GM23338 (cell line): ENCODE results near the gene SCFD2. TPM values are rescaled to one million over a fixed set of nuclear protein-coding genes. Genes with fewer than 3 reads are reported as not detected.

Experiments
- ATAC-seq: fragments of 200-7000 bp; cut with Tn5 transposase; 3 replicates; pipeline ENCODE4 v1.9.1; 2020
- DNase-seq: peaks from one replicate; pipeline ENCODE4 v3.0.0-alpha.2; 2015; ENCODE audit warnings: low spot score
- H2AFZ ChIP-seq: fragments of 200-600 bp; sonication (generic); 2 replicates; pipeline ENCODE4 v1.8.0; 2016; ENCODE audit warnings: antibody characterized with exemption, mild to moderate bottlenecking, moderate library complexity
- H3F3A ChIP-seq: fragments of 200-600 bp; sonication (generic); replicated peaks from 2 replicates; pipeline ENCODE4 v1.8.0; 2017; ENCODE audit warnings: antibody characterized with exemption, mixed run types, low read depth
- H3K27ac ChIP-seq: fragments of 200-600 bp; sonication (generic); 2 replicates; pipeline ENCODE4 v1.6.1; 2016; ENCODE audit warnings: low read depth
- H3K27me3 ChIP-seq: fragments of 200-600 bp; sonication (generic); 2 replicates; pipeline ENCODE4 v1.8.0; 2016; ENCODE audit warnings: mild to moderate bottlenecking, mixed run types, moderate library complexity; ENCODE audit not compliant: insufficient read depth
- H3K36me3 ChIP-seq: fragments of 200-600 bp; sonication (generic); 2 replicates; pipeline ENCODE4 v1.8.0; 2016; ENCODE audit warnings: mild to moderate bottlenecking; ENCODE audit not compliant: insufficient read depth
- H3K4me1 ChIP-seq: fragments of 200-600 bp; sonication (generic); 2 replicates; pipeline ENCODE4 v1.8.0; 2016; ENCODE audit warnings: mild to moderate bottlenecking, moderate library complexity; ENCODE audit not compliant: insufficient read depth
- H3K4me2 ChIP-seq: fragments of 200-600 bp; sonication (generic); 2 replicates; pipeline ENCODE4 v1.7.1; 2017; ENCODE audit warnings: mixed run types
- H3K4me3 ChIP-seq: fragments of 200-600 bp; sonication (generic); 2 replicates; pipeline ENCODE4 v1.6.1; 2016; ENCODE audit warnings: mixed run types
- H3K79me2 ChIP-seq: fragments of 200-600 bp; sonication (generic); replicated peaks from 2 replicates; pipeline ENCODE4 v1.8.0; 2017; ENCODE audit warnings: mild to moderate bottlenecking; ENCODE audit not compliant: insufficient read depth
- H3K9me2 ChIP-seq: fragments of 200-600 bp; sonication (generic); 2 replicates; pipeline ENCODE4 v1.8.0; 2017; ENCODE audit not compliant: insufficient read depth
- H4K20me1 ChIP-seq: fragments of 200-600 bp; sonication (generic); replicated peaks from 2 replicates; pipeline ENCODE4 v1.8.0; 2017; ENCODE audit warnings: mild to moderate bottlenecking; ENCODE audit not compliant: insufficient read depth
- H3K27ac Mint-ChIP-seq: 2 replicates; pipeline ENCODE4 v1.8.0; 2020; ENCODE audit warnings: inconsistent platforms, mild to moderate bottlenecking, moderate library complexity, mixed read lengths
- H3K27me3 Mint-ChIP-seq: 3 replicates; pipeline ENCODE4 v1.8.0; 2022; ENCODE audit warnings: low read depth, mild to moderate bottlenecking, moderate library complexity, mixed read lengths, inconsistent platforms; ENCODE audit not compliant: insufficient read depth, poor library complexity
- H3K36me3 Mint-ChIP-seq: 3 replicates; pipeline ENCODE4 v1.8.0; 2021; ENCODE audit warnings: low read depth, mild to moderate bottlenecking, inconsistent platforms, moderate library complexity, mixed read lengths
- H3K4me1 Mint-ChIP-seq: 3 replicates; pipeline ENCODE4 v1.8.0; 2020; ENCODE audit warnings: mild to moderate bottlenecking, inconsistent platforms, mixed read lengths
- H3K4me3 Mint-ChIP-seq: 3 replicates; pipeline ENCODE4 v1.8.0; 2021; ENCODE audit warnings: moderate library complexity, mild to moderate bottlenecking, inconsistent platforms, mixed read lengths
- H3K9me3 Mint-ChIP-seq: 3 replicates; pipeline ENCODE4 v1.8.0; 2020; ENCODE audit warnings: moderate library complexity, mild to moderate bottlenecking, inconsistent platforms, mixed read lengths
- CREB1 ChIP-seq: fragments of 250-450 bp; sonication (Bioruptor Pico); IDR thresholded peaks from 2 replicates; pipeline ENCODE4 v1.5.0; 2020; ENCODE audit warnings: low read depth, mild to moderate bottlenecking, moderate library complexity
- EZH2 ChIP-seq: fragments of 200-600 bp; sonication (generic); IDR thresholded peaks from one replicate; pipeline ENCODE4 v1.8.0; 2017; ENCODE audit warnings: antibody characterized with exemption, mild to moderate bottlenecking, low read depth; ENCODE audit not compliant: unreplicated experiment
- EZH2phosphoT487 ChIP-seq: fragments of 200-600 bp; sonication (generic); IDR thresholded peaks from one replicate; pipeline ENCODE4 v1.8.1; 2018; ENCODE audit warnings: antibody characterized with exemption; ENCODE audit not compliant: unreplicated experiment
- JUNB ChIP-seq: IDR thresholded peaks from one replicate; pipeline ENCODE4 v1.6.1; 2016; ENCODE audit warnings: antibody characterized with exemption; ENCODE audit not compliant: unreplicated experiment
- NANOG ChIP-seq: IDR thresholded peaks from 2 replicates; pipeline ENCODE4 v1.6.1; 2016; ENCODE audit warnings: antibody characterized with exemption, borderline replicate concordance
- POLR2AphosphoS5 ChIP-seq: IDR thresholded peaks from 2 replicates; pipeline ENCODE4 v1.6.1; 2016; ENCODE audit warnings: antibody characterized with exemption, low read depth
- STAT1 ChIP-seq: IDR thresholded peaks from one replicate; pipeline ENCODE4 v1.6.1; 2016; ENCODE audit warnings: antibody characterized with exemption; ENCODE audit not compliant: unreplicated experiment
- ZNF114 ChIP-seq: fragments of 250-450 bp; sonication (Bioruptor Pico); IDR thresholded peaks from 2 replicates; pipeline ENCODE4 v1.5.0; 2020; ENCODE audit warnings: mild to moderate bottlenecking, moderate library complexity
- ZNF331 ChIP-seq: fragments of 250-450 bp; sonication (Bioruptor Pico); IDR thresholded peaks from 2 replicates; pipeline ENCODE4 v1.5.0; 2020; ENCODE audit warnings: low read depth, mild to moderate bottlenecking, moderate library complexity
- polyA plus RNA-seq: library from polyadenylated mRNA; unstranded; fragments of >200 nt; fragmentation: Nextera tagmentation; extraction: Ambion mirVana; gene quantifications from 2 replicates; pipeline ENCODE4 v1.2.1, GENCODE V29; 2016
- total RNA-seq: library from RNA; depleted of rRNA; stranded (reverse); fragments of >200 nt; shearing (Covaris generic); gene quantifications from 2 replicates; pipeline ENCODE4 v1.2.3, GENCODE V29; 2014
- TF ChIP-seq, protein P1 (sequence below): IDR thresholded peaks from 2 replicates; pipeline ENCODE4 v1.6.1; 2016; ENCODE audit warnings: antibody characterized with exemption
- TF ChIP-seq, protein P2 (sequence below): IDR thresholded peaks from one replicate; pipeline ENCODE4 v1.6.1; 2018; ENCODE audit warnings: antibody characterized with exemption; ENCODE audit not compliant: unreplicated experiment
- TF ChIP-seq, protein P3 (sequence below): fragments of 250-450 bp; sonication (Bioruptor Pico); IDR thresholded peaks from 2 replicates; pipeline ENCODE4 v1.5.0; 2020; ENCODE audit warnings: mild to moderate bottlenecking, moderate library complexity
- TF ChIP-seq, protein P4 (sequence below), 2 experiments: fragments of 200-600 bp in 1 of 2; sonication (generic) in 1 of 2; conservative IDR thresholded peaks; 2 replicates each; pipeline versions ENCODE4 v1.5.1 to v1.6.1; 2016 to 2017; ENCODE audit warnings: antibody characterized with exemption in 2 of 2, low read depth in 2 of 2, mild to moderate bottlenecking in 2 of 2, moderate library complexity in 1 of 2

The SCFD2 gene
- total and polyA plus RNA-seq, 2 experiments from 2014 or later, result 5.7 to 17.5 TPM

DNA sequence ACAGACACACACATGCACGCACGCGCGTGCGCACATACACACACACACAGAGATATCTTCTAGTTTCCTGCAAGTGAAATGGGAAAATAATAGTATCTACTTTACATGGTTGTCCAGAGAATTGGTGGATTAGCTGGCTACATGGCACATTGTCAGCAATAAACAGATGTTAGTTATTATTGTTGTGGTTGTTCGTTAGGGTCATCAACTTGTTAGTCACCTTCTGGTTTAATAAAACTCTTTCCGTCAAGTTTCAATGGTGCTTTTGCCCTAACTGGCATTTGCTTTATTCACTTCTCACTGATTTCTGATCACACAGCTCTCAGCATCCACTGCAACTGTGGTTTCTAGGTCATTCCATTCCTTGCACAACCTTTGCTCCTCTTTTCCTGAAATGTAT, 529.2 kb downstream of the SCFD2 start:
- Histone ChIP-seq H3K4me3 (no peak overlapping the region), H3K4me1 (peaks cover 38% of the 10 kb centered on the region), H4K20me1 (no peaks in the 10 kb centered on the region), H3K27ac (peak overlapping the region; percentile 94), H3K36me3 (no peaks in the 10 kb centered on the region), H2AFZ (no peak overlapping the region), H3K9me2 (peaks cover 13% of the 10 kb centered on the region), H3K27me3 (no peaks in the 10 kb centered on the region), H3K79me2 (no peaks in the 10 kb centered on the region), H3F3A (peaks cover 5% of the 10 kb centered on the region), H3K4me2 (no peak overlapping the region)
- H3K27ac Mint-ChIP-seq, result peak overlapping the region; percentile 92
- ATAC-seq (no peak), DNase-seq (no peak)
- TF ChIP-seq NANOG, result no peak
- no peak for TF ChIP-seq ZNF331 (CRISPR knock-in tag)
- TF ChIP-seq CREB1 (CRISPR knock-in tag), result no peak
- TF ChIP-seq ZNF114, result no peak
- no peak for TF ChIP-seq EZH2phosphoT487
- no peak for TF ChIP-seq STAT1
- TF ChIP-seq, protein P1, sequence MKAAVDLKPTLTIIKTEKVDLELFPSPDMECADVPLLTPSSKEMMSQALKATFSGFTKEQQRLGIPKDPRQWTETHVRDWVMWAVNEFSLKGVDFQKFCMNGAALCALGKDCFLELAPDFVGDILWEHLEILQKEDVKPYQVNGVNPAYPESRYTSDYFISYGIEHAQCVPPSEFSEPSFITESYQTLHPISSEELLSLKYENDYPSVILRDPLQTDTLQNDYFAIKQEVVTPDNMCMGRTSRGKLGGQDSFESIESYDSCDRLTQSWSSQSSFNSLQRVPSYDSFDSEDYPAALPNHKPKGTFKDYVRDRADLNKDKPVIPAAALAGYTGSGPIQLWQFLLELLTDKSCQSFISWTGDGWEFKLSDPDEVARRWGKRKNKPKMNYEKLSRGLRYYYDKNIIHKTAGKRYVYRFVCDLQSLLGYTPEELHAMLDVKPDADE, result no peak
- TF ChIP-seq, protein P2, sequence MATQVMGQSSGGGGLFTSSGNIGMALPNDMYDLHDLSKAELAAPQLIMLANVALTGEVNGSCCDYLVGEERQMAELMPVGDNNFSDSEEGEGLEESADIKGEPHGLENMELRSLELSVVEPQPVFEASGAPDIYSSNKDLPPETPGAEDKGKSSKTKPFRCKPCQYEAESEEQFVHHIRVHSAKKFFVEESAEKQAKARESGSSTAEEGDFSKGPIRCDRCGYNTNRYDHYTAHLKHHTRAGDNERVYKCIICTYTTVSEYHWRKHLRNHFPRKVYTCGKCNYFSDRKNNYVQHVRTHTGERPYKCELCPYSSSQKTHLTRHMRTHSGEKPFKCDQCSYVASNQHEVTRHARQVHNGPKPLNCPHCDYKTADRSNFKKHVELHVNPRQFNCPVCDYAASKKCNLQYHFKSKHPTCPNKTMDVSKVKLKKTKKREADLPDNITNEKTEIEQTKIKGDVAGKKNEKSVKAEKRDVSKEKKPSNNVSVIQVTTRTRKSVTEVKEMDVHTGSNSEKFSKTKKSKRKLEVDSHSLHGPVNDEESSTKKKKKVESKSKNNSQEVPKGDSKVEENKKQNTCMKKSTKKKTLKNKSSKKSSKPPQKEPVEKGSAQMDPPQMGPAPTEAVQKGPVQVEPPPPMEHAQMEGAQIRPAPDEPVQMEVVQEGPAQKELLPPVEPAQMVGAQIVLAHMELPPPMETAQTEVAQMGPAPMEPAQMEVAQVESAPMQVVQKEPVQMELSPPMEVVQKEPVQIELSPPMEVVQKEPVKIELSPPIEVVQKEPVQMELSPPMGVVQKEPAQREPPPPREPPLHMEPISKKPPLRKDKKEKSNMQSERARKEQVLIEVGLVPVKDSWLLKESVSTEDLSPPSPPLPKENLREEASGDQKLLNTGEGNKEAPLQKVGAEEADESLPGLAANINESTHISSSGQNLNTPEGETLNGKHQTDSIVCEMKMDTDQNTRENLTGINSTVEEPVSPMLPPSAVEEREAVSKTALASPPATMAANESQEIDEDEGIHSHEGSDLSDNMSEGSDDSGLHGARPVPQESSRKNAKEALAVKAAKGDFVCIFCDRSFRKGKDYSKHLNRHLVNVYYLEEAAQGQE, result no peak
- TF ChIP-seq, protein P3, sequence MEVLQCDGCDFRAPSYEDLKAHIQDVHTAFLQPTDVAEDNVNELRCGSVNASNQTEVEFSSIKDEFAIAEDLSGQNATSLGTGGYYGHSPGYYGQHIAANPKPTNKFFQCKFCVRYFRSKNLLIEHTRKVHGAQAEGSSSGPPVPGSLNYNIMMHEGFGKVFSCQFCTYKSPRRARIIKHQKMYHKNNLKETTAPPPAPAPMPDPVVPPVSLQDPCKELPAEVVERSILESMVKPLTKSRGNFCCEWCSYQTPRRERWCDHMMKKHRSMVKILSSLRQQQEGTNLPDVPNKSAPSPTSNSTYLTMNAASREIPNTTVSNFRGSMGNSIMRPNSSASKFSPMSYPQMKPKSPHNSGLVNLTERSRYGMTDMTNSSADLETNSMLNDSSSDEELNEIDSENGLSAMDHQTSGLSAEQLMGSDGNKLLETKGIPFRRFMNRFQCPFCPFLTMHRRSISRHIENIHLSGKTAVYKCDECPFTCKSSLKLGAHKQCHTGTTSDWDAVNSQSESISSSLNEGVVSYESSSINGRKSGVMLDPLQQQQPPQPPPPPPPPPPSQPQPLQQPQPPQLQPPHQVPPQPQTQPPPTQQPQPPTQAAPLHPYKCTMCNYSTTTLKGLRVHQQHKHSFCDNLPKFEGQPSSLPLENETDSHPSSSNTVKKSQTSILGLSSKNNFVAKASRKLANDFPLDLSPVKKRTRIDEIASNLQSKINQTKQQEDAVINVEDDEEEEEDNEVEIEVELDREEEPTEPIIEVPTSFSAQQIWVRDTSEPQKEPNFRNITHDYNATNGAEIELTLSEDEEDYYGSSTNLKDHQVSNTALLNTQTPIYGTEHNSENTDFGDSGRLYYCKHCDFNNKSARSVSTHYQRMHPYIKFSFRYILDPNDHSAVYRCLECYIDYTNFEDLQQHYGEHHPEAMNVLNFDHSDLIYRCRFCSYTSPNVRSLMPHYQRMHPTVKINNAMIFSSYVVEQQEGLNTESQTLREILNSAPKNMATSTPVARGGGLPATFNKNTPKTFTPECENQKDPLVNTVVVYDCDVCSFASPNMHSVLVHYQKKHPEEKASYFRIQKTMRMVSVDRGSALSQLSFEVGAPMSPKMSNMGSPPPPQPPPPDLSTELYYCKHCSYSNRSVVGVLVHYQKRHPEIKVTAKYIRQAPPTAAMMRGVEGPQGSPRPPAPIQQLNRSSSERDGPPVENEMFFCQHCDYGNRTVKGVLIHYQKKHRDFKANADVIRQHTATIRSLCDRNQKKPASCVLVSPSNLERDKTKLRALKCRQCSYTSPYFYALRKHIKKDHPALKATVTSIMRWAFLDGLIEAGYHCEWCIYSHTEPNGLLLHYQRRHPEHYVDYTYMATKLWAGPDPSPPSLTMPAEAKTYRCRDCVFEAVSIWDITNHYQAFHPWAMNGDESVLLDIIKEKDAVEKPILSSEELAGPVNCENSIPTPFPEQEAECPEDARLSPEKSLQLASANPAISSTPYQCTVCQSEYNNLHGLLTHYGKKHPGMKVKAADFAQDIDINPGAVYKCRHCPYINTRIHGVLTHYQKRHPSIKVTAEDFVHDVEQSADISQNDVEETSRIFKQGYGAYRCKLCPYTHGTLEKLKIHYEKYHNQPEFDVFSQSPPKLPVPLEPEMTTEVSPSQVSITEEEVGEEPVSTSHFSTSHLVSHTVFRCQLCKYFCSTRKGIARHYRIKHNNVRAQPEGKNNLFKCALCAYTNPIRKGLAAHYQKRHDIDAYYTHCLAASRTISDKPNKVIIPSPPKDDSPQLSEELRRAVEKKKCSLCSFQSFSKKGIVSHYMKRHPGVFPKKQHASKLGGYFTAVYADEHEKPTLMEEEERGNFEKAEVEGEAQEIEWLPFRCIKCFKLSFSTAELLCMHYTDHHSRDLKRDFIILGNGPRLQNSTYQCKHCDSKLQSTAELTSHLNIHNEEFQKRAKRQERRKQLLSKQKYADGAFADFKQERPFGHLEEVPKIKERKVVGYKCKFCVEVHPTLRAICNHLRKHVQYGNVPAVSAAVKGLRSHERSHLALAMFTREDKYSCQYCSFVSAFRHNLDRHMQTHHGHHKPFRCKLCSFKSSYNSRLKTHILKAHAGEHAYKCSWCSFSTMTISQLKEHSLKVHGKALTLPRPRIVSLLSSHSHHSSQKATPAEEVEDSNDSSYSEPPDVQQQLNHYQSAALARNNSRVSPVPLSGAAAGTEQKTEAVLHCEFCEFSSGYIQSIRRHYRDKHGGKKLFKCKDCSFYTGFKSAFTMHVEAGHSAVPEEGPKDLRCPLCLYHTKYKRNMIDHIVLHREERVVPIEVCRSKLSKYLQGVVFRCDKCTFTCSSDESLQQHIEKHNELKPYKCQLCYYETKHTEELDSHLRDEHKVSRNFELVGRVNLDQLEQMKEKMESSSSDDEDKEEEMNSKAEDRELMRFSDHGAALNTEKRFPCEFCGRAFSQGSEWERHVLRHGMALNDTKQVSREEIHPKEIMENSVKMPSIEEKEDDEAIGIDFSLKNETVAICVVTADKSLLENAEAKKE, result no peak
- no peak for TF ChIP-seq POLR2AphosphoS5
- TF ChIP-seq JUNB, result no peak
- TF ChIP-seq EZH2, result no peak
- TF ChIP-seq, protein P4, sequence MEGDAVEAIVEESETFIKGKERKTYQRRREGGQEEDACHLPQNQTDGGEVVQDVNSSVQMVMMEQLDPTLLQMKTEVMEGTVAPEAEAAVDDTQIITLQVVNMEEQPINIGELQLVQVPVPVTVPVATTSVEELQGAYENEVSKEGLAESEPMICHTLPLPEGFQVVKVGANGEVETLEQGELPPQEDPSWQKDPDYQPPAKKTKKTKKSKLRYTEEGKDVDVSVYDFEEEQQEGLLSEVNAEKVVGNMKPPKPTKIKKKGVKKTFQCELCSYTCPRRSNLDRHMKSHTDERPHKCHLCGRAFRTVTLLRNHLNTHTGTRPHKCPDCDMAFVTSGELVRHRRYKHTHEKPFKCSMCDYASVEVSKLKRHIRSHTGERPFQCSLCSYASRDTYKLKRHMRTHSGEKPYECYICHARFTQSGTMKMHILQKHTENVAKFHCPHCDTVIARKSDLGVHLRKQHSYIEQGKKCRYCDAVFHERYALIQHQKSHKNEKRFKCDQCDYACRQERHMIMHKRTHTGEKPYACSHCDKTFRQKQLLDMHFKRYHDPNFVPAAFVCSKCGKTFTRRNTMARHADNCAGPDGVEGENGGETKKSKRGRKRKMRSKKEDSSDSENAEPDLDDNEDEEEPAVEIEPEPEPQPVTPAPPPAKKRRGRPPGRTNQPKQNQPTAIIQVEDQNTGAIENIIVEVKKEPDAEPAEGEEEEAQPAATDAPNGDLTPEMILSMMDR (conservative IDR thresholded peaks at IDR 0.05; ENCODE audit: low read depth in 2 of 2), result no peak
- H3K4me3 Mint-ChIP-seq, result no peak overlapping the region
- H3K27me3 Mint-ChIP-seq, result peaks cover 4% of the 10 kb centered on the region
- peaks cover 10% of the 10 kb centered on the region; the same call in 2 of the 3 replicates for H3K36me3 Mint-ChIP-seq
- no peaks in the 10 kb centered on the region; the same call in 2 of the 3 replicates for H3K9me3 Mint-ChIP-seq
- H3K4me1 Mint-ChIP-seq, result peaks cover 73% of the 10 kb centered on the region
